IPS-15b (cell line): ENCODE results near the gene SLC15A5.

ENCODE experiments used
- H3K27me3 ChIP-seq: one replicate; pipeline ENCODE4 v1.6.1; 2013; ENCODE audit warnings: low read length; ENCODE audit not compliant: control insufficient read depth, insufficient read depth
- H3K36me3 ChIP-seq: one replicate; pipeline ENCODE4 v1.6.1; 2013; ENCODE audit warnings: low read length; ENCODE audit not compliant: control insufficient read depth, insufficient read depth
- H3K4me1 ChIP-seq: one replicate; pipeline ENCODE4 v1.6.1; 2013; ENCODE audit warnings: mild to moderate bottlenecking, low read length; ENCODE audit not compliant: control insufficient read depth, insufficient read depth
- H3K4me3 ChIP-seq: one replicate; pipeline ENCODE4 v1.5.1; 2013; ENCODE audit warnings: low read depth, low read length
- H3K9ac ChIP-seq: one replicate; pipeline ENCODE4 v1.6.1; 2013; ENCODE audit warnings: low read depth, mild to moderate bottlenecking, low read length
- H3K9me3 ChIP-seq: one replicate; pipeline ENCODE4 v1.6.1; 2013; ENCODE audit warnings: mild to moderate bottlenecking, low read length; ENCODE audit not compliant: control insufficient read depth, insufficient read depth

The SLC15A5 gene

DNA sequence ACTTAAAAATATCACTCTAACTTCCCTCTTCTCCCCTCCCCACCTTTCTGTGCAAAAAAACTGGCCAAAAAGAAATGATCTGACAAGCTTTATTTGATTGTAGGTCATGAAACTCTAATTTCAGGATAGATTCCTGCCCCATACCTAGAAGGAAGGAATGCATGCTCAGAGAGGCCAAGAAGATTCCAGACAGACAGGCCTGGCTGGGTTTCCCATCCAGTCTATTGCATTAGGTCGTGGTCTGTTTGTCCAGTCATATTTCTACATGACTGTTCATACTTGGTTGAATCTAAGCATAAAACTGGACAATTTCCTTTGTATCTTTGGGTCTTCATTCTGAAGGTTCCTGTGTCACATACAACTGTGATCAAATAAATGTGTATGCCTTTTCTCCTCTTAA, 20.0 kb upstream of the SLC15A5 start:
- no peaks in the 10 kb centered on the region for H3K27me3 ChIP-seq

DNA sequence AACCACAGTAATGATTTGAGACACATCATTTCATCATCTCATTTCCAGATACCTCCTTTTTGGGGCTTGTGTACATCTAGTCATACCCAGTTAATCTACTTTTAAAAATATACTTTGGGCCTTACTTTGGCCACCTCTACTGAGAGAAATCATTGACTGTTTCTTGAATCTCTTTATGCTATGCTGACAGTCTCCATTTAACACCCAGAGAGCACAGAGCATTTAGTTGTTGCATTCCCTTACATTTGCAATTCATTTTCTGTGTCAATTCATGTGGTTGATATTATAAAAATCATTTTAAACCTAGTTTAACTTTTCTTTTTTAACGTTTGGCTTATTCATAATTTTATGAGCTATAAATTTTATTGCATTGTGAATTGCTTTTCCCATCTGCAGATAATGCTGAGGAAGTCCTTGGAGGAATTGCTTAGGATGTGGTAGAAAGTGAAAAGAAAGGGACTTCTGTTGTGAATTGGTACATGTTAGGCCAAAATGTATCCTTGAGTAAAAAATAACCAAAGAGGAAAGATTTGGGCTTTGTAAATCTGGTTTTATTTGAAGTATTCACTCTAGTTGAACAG, 17.0 kb upstream of the SLC15A5 start:
- Histone ChIP-seq H3K4me3 (no peak overlapping the region), H3K9me3 (no peaks in the 10 kb centered on the region), H3K36me3 (no peaks in the 10 kb centered on the region), H3K4me1 (no peaks in the 10 kb centered on the region), H3K9ac (no peak overlapping the region), H3K27me3 (no peaks in the 10 kb centered on the region)

More for the DNA sequence above, 20.0 kb upstream of the SLC15A5 start:
- Histone ChIP-seq H3K36me3 (no peaks in the 10 kb centered on the region), H3K4me3 (no peak overlapping the region), H3K9ac (no peak overlapping the region), H3K4me1 (no peaks in the 10 kb centered on the region), H3K9me3 (no peaks in the 10 kb centered on the region)

DNA sequence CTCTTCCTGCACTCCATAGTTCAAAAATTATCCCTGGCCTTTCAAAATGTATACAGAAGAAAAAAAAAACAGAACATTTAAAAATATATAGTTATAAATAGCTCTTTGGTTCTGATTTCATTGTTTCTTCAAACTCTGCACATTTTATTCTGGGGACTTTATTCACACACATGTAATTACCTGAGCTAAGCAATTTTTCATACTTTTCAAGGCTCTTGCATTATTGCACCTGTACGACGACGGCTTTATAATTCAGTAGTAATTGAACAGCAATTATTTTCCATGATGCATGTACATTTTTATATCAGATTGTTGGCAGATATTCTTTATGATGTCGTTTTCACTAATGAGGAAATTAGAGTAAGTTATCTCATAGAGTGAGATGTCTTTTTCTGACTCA, 13.5 kb upstream of the SLC15A5 start:
- no peaks in the 10 kb centered on the region for H3K27me3 ChIP-seq
- H3K4me3 ChIP-seq = no peak overlapping the region
- no peaks in the 10 kb centered on the region for H3K9me3 ChIP-seq
- no peak overlapping the region for H3K9ac ChIP-seq
- no peaks in the 10 kb centered on the region for H3K4me1 ChIP-seq
- H3K36me3 ChIP-seq = no peaks in the 10 kb centered on the region

DNA sequence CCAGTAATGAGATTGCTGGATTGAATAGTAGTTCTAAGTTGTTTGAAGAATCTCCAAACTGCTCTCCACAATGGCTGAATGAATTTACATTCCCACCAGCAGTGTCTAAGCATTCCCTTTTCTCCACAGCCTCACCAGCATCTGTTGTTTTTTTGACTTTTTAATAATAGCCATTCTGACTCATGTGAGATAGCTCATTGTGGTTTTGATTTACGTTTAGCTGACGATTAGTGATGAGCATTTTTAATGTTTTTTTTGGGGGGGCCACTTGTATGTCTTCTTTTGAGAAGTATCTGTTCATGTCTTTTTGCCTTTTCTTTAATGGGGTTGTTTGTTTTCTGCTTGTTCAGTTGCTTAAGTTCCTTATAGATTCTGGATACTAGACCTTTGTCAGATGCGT, 8.1 kb upstream of the SLC15A5 start:
- H3K4me1 ChIP-seq = no peaks in the 10 kb centered on the region
- no peak overlapping the region for H3K4me3 ChIP-seq
- no peaks in the 10 kb centered on the region for H3K9me3 ChIP-seq
- H3K9ac ChIP-seq = no peak overlapping the region
- H3K36me3 ChIP-seq = no peaks in the 10 kb centered on the region
- no peaks in the 10 kb centered on the region for H3K27me3 ChIP-seq

DNA sequence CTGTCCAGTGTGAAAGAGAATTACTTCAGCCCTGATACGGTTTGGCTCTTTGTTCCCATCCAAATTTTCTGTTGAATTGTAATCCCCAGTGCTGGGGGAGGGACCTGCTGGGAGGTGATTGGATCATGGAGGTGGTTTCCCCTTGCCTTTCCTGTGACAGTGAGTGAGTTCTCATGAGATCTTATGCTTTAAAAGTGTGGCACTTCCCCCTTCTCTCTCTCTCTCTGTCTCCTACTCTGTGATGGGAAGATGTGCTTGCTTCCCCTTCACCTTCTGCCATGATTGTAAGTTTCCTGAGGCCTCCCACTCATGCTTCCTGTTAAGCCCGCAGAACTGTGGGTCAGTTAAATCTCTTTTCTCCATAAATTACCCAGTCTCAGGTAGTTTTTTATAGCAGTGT, 5.5 kb upstream of the SLC15A5 start:
- Histone ChIP-seq H3K36me3 (no peaks in the 10 kb centered on the region), H3K4me1 (no peaks in the 10 kb centered on the region), H3K9ac (no peak overlapping the region), H3K9me3 (no peaks in the 10 kb centered on the region), H3K4me3 (no peak overlapping the region), H3K27me3 (no peaks in the 10 kb centered on the region)

DNA sequence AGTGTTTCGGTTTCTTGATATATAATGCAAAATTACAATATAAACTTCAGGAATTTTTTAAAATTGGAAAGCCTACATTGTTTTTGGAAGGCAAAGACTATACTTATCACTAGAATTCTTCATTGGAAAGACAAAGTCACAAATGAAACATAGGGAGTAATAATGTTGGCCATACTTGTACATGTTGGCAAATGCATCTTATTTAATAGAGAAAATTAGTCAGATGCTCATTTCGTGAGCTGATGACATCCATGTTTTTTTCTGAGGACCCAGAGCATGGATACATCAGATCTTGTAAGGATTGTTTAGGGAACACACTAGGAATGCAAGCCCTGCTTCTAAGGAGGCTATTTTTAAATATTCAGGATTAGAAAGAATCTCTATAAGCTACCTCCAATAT, 4.6 kb upstream of the SLC15A5 start:
- Histone ChIP-seq H3K4me1 (no peaks in the 10 kb centered on the region), H3K27me3 (no peaks in the 10 kb centered on the region), H3K4me3 (no peak overlapping the region), H3K9ac (no peak overlapping the region), H3K36me3 (no peaks in the 10 kb centered on the region), H3K9me3 (no peaks in the 10 kb centered on the region)

DNA sequence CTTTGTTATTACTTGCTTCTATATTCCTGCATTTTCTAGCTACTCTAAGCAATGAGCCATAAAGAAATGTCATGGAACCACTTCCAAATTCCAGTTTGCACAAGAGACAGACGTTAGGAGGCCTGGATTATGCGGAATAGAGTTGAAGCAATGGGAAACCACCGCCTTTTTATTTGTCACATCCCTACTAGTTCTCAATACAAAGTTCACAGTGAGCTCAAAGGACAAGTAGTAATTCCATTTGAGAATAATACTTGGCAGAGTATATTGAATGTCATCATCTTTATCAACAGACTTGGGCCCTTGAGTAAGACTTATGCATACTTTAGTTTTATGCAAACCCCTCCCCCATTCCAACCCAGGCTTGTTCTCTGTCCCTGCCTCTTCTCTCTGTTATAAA, 3.7 kb upstream of the SLC15A5 start:
- Histone ChIP-seq H3K4me3 (no peak overlapping the region), H3K27me3 (no peaks in the 10 kb centered on the region), H3K4me1 (no peaks in the 10 kb centered on the region), H3K36me3 (no peaks in the 10 kb centered on the region), H3K9me3 (no peaks in the 10 kb centered on the region), H3K9ac (no peak overlapping the region)

DNA sequence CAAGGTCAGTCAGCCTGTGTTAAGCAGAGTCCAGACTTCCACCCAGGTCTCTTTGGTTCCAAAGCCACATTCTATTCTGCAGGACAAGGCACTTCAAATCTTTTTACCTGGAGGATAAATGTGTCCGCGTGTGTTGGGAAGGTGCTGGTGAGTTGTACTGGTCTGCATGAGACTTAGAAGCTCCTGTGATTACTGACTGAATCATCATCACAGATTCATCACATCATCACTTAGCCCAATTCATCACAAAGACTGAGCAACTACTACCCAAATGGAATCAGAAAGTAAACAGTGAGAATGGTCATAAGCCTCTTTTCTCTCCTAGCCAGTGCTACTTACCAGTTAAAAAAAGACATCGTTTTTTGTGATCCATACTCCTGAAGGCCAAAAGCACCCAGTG, 5.3 kb downstream of the SLC15A5 start:
- no peaks in the 10 kb centered on the region for H3K27me3 ChIP-seq
- H3K4me3 ChIP-seq = no peak overlapping the region
- no peaks in the 10 kb centered on the region for H3K4me1 ChIP-seq
- no peak overlapping the region for H3K9ac ChIP-seq
- no peaks in the 10 kb centered on the region for H3K9me3 ChIP-seq
- no peaks in the 10 kb centered on the region for H3K36me3 ChIP-seq

DNA sequence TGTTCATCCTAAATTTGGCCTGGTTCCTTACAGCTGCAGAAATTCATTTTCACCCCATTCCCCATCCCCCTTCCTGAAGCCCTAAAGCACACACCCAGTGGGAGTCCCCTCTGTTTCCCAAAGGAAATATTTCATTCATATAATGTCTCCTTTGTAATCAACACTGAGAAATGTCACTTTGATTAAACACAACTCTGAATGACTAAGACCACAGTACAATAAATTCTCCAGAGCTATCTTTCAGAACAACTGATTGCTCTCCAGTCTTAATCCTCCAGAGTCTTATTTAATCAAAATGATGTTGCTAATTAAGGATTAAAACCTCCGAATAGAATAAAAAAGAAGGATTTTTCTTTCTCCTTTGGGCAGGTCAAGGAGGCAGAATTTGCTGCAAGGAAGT, 6.4 kb downstream of the SLC15A5 start:
- Histone ChIP-seq H3K27me3 (no peaks in the 10 kb centered on the region), H3K4me3 (no peak overlapping the region), H3K9me3 (no peaks in the 10 kb centered on the region), H3K4me1 (no peaks in the 10 kb centered on the region), H3K36me3 (no peaks in the 10 kb centered on the region), H3K9ac (no peak overlapping the region)

DNA sequence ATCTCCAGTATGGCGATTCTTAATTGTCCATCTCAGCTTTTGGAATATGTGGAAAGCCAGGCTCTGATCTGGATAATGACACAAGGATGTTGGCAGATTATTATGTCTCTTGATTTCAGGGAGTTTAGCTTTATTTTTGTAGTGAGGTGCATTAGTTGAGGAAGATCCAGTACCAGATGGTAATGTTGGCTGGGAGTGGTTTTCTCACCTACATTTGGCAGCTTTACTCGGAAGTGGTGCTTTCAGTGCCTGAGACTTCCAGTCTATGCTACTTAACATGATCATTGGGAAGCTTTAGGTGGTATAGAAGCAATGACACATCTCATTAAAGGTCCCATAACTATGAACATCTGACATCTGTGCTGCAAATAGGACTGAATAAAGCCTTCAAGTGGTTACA, 7.5 kb downstream of the SLC15A5 start:
- Histone ChIP-seq H3K4me1 (no peaks in the 10 kb centered on the region), H3K9ac (no peak overlapping the region), H3K9me3 (no peaks in the 10 kb centered on the region), H3K27me3 (no peaks in the 10 kb centered on the region), H3K36me3 (no peaks in the 10 kb centered on the region), H3K4me3 (no peak overlapping the region)

DNA sequence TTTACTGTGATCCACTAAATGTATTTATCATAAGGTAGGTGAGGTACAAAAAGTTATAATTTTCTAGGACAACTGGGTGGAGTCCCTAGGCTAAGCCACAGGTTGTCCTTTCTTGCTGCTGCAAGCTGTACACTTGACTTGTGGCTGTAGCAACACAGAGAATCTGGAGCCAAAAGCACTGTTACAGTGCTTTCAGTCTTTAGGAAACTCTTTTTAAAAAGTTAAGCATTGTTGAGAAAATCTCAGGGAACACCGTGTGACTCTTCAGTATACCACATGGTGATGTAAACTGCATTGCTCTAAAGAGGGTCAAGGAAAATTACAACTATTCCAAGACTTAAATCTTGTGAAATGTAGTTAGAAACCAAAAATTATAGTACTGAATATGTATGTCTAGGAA, 11.4 kb downstream of the SLC15A5 start:
- Histone ChIP-seq H3K27me3 (no peaks in the 10 kb centered on the region), H3K4me3 (no peak overlapping the region), H3K9ac (no peak overlapping the region), H3K4me1 (no peaks in the 10 kb centered on the region), H3K9me3 (no peaks in the 10 kb centered on the region), H3K36me3 (no peaks in the 10 kb centered on the region)

DNA sequence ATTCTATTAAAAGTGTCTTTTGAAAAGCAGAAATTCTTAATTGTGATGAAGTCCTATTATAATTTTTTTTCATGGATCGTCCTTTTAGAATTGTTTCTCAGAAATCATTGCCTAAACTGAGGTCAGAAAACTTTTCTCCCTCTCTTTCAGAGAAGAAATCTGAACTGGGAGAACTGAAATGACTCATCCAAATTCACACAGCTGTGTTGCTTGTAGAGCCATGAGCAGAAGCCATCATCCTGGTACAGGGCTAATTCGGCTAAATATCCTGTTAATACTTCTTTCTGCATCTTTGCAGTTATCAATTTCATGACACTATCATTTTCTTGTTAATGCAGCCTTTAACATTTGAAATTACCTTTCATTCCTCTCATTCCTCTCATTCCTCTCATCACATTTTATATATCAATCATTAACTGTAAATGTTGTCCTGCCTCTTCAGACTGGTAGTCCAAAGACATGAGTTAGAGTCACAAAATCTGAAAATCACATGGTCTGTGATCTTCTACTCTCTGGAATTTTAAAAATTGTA, 15.5 kb downstream of the SLC15A5 start:
- H3K9me3 ChIP-seq = no peaks in the 10 kb centered on the region
- H3K4me3 ChIP-seq = no peak overlapping the region
- no peak overlapping the region for H3K9ac ChIP-seq
- no peaks in the 10 kb centered on the region for H3K36me3 ChIP-seq
- no peaks in the 10 kb centered on the region for H3K27me3 ChIP-seq
- H3K4me1 ChIP-seq = no peaks in the 10 kb centered on the region
